Measurements from ENCODE around the gene RB1.

Gene RB1

DNA sequence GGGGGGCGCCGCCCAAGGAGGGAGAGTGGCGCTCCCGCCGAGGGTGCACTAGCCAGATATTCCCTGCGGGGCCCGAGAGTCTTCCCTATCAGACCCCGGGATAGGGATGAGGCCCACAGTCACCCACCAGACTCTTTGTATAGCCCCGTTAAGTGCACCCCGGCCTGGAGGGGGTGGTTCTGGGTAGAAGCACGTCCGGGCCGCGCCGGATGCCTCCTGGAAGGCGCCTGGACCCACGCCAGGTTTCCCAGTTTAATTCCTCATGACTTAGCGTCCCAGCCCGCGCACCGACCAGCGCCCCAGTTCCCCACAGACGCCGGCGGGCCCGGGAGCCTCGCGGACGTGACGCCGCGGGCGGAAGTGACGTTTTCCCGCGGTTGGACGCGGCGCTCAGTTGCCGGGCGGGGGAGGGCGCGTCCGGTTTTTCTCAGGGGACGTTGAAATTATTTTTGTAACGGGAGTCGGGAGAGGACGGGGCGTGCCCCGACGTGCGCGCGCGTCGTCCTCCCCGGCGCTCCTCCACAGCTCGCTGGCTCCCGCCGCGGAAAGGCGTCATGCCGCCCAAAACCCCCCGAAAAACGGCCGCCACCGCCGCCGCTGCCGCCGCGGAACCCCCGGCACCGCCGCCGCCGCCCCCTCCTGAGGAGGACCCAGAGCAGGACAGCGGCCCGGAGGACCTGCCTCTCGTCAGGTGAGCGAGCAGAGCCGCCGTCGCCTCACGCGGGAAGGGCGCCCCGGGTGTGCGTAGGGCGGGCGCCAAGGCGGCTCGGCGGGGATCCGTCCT lies at the start of gene RB1:
Gene RB1, plus strand, starts transcription at position 393 of the 784 bp plus-strand sequence. Its CDS starts 162 bp downstream, at position 555.
- DNase-seq, result peak; percentile 88

GRCh38 chr13:48253849-48254248 lies 49.7 kb upstream of the RB1 start:
- no peak for DNase-seq

DNA sequence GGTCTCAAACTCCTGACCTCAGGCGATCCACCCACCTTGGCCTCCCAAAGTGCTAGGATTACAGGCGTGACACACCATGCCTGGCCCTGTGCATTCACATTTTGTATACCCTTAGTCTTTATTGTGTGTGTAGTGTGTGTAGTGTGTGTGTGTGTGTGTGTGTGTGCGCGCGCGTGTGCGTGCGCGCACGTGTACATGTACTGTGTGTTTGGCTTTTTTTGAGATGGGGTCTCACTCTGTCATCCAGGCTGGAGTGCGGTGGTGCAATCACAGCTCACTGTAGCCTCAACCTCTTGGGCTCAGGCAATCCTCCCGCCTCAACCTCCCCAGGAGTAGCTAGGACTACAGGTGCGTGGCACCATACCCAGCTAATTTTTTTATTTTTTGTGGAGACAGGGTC lies 48.5 kb upstream of the RB1 start:
- no peak for DNase-seq

- DNase-seq, result no peak
Observed at GRCh38 chr13:48255954-48256353, 47.6 kb upstream of the RB1 start.

DNA sequence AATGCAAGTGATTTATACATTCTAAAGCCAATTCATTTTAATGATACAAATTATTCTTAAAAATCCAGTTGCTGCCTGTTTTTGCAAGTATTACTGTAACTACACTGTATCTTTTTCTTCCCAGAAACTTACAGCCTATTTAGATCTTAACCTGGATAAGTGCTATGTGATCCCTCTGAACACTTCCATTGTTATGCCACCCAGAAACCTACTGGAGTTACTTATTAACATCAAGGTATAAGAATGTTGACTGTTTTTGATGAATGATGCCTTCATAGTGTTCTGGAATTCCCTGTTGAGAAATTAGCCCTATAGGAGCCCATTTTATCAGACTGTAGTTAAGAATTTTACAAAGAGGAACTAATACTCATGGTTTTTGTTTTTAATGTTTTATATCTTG lies 45.5 kb upstream of the RB1 start:
- no peak for DNase-seq

DNA sequence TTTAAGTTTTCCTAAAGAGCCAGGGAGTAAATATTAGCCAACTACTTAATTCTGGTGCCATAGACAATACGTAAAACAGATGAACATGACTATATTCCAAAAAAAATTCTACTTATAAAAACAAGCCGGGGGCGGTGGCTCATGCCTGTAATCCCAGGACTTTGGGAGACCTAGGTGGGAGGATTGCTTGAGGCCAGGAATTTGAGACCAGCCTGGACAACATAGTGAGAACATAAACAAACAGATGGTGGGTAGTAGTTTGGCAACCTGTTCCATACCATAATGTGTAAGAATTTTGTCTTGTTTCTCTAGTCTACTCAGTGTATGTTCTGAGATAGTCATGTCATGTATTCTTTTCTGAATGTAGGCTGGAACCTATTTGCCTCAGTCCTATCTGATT lies 45.1 kb upstream of the RB1 start:
- no peak for DNase-seq

GRCh38 chr13:48260970-48261369 lies 42.6 kb upstream of the RB1 start:
- no peak for DNase-seq

GRCh38 chr13:48263196-48263595 lies 40.4 kb upstream of the RB1 start:
- no peak for DNase-seq

DNA sequence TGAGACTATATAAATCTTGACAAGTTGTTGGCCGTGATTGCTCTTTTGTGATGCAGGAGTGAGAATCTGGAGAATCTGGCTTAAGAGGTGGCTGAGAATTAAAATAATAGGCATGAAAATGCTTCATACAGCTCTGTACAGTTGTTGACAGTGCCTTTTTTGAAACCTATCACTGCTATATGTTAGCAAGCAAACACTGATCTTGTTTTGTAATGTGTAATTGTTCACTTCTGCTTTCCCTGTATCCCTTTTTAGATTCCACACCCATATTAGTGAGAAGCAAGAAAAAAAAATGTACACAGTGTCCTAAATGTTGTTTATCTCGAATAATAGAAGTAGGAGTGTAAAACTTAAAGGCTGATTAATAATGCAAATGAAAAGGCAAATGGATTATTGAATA lies 39.5 kb upstream of the RB1 start:
- no peak for DNase-seq

DNA sequence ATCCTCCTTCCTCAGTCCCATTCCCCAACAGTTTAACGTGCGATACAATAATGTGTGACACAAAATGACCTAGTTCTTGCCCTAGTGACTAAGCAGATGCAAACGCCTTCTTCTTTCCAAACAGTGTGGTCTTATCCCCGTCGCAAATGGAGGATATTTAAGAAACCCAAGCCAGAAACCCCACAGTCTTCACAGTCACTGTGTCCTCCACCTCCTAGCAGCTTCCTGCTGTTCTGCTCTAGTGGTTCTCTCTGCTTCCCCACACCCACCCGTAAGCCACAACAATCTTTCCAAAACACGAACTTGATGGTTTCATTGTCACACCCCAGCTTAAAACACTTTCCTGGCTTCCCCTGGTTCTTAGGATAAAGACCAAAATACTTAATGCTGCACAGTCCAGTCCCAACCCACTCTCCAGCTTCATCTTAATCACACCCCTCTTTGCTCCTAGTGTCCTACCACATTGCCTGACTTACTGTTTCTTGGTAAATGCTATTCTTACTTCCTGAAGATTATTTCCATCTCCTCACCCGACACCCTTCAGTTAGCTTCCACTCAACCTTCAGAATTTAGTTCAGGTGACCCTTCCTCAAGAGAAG lies 38.2 kb upstream of the RB1 start:
- DNase-seq, result no peak

DNA sequence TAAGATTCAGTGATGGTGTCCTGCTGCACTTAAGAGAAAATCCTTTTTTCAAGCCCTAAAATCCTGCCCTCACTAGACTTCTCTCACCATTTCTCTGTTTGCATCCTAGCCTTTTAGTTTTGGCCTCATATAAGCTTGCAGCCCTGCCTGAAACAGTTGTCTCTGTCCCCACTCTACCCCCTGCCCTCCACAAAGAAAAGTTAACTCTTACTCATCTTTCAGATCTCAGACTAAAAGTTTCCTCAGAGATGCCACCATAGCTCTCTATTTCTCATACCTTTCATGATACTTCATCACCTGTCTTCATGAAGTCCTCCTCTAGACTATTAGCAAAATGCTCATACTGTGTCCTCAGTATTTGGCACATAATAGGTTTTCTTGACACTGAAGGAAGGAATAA lies 37.4 kb upstream of the RB1 start:
- no peak for DNase-seq

- DNase-seq, result no peak
Observed at GRCh38 chr13:48266701-48267639, 36.6 kb upstream of the RB1 start.

DNA sequence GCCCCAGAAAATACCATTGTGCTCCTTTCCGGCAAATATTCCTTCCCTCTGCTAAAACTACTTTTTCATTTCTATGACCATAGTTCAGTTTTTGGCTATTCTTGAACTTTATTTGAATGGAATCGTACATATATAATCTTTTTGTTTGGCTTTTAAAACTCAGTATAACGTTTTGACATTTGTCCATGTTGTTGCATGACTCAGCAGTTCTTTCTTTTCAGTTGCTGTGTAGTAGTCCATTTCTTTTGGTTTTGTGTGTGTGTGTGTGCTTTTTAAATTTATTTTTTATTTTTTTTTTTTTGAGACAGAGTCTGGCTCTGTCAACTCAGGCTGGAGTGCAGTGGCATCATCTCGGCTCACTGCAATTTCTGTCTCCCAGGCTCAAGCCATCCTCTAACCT lies 35.5 kb upstream of the RB1 start:
- DNase-seq, result no peak

- no peak for DNase-seq
Observed at GRCh38 chr13:48273346-48273745, 30.2 kb upstream of the RB1 start.

GRCh38 chr13:48275507-48275906 lies 28.0 kb upstream of the RB1 start:
- DNase-seq, result no peak

- DNase-seq, result no peak
Observed at GRCh38 chr13:48278806-48279205, 24.7 kb upstream of the RB1 start.

DNA sequence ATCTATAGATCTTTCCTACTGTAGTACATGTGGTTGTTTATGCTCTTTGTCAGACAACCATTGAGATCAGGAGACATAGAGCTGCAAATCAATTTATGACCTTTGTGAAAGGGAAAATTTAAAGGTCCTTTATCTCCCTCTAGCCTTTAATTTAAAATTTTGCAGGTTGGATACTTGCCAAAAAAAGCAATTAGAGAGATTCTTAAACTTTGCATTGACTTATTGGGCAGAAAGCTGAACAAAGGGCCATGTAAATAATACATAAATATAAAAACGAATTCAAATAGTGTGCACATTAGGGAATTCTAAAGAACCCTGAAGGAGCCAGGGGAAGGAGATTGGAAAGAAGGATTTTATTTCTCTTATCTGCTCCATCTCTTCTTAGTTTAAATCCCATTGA lies 22.0 kb upstream of the RB1 start:
- no peak for DNase-seq

DNA sequence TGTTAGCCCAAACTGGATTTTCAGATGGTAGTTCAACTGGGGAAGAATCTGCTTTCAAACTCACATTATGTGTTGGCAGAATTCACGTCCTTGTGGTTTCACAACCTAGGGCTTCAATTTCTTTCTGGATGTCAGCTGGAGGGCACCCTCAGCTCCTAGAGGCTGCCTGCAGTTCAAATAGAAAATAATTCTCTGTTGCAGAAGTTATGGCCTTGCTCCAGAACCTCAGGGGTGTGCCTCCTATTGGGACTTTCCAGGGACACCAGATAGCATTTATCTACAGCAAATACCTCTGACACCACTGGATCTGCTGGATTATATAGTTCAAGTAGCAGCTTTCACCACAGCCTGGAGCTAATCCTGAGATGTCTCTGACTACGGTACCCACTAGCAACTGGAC lies 11.8 kb upstream of the RB1 start:
- no peak for DNase-seq

GRCh38 chr13:48292650-48293049 lies 10.9 kb upstream of the RB1 start:
- no peak for DNase-seq

DNA sequence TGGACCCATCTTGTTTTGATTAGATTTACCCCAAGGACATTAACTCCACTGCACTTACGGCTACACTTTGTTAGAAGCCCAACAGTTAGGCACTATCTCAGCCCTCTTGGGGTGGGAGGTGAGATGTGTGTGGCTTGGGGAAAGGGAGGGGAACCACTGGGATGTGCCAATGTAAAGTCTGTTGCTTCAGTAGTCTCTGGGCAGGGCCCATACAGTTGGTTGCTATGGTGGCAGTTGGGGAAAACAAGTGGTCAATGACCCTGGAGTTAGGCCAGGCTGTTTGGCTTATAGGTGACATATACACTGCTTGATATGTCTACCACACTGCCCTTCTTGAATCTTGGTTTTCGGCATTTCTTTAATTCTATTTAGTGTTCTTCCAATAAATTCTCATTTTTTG lies 8.9 kb upstream of the RB1 start:
- no peak for DNase-seq

- no peak for DNase-seq
Observed at GRCh38 chr13:48295271-48295670, 8.3 kb upstream of the RB1 start.

DNA sequence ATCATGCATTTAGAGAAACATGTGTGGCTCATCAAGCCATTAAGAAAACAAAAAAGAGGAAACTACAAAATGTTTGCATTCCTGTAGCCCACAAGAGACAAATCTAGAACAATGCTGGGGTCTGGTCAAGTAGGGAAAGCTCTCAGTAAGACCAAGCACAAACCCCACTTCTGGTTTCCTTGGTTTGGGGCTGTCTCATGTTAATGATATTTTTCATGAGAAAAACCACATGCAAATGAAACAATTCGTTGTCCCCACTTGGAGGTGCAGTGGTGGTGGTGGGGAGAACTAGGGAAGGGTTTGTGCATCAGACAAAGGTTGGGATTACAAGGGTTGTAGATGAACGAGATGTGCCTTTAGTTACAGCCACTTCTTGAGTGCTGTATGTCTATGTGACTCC lies 7.0 kb upstream of the RB1 start:
- no peak for DNase-seq

DNA sequence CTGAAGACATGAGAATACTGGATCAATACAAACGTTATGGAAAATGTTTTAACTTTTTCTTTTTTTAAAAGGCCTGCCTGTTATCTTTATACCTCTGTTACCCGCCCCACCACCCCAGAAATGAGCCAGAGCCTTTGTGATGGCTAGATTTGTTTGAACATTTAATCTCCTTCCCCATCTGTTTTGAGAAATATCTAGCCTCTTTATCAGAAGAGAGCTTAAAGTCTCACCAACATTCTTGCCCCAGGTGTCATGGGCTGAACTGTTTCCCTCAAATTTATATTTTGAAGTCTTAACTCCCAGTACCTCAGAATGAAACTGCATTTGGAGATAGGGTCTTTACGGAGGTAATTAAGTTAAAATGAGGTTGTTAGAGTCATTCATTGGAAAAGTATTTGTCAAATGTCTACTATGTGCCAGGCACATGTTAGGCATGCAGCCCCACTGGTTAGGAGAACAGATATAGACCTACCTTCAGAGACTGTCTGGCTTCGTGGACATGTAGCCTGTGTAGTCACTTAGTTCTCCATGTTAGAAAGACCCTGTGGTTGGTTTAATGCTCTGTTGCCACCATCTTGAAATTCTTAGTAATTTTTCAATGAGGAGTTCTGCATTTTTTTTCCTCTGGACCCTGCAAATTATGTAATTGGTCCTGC lies 6.3 kb upstream of the RB1 start:
- DNase-seq, result no peak

Measured in amniotic stem cell (primary cell).